HEK293 (cell line): ENCODE results near the gene KDM2B.
A peak's percentile ranks its signal among the peaks of the same experiment; 100 is the strongest.

Source experiments
- CTCF ChIA-PET: fragments of 350-600 bp; formaldehyde crosslinking; extraction: SDS; loops from one replicate; lab custom pipeline; 2021; ENCODE audit warnings: antibody characterized with exemption; lab: Yijun Ruan, JAX
- POLR2A ChIA-PET: fragments of 300-600 bp; formaldehyde crosslinking; extraction: SDS; loops from one replicate; lab custom pipeline; 2020; ENCODE audit warnings: antibody characterized with exemption, inconsistent platforms; lab: Yijun Ruan, JAX
- H3K27ac ChIP-seq: fragments of 200-500 bp; sonication (Bioruptor generic); 2 replicates; pipeline ENCODE4 v1.5.1; 2014; ENCODE audit warnings: low read depth, low read length, control low read depth, inconsistent platforms; ENCODE audit errors: extremely low read depth
- H3K36me3 ChIP-seq, 2 experiments: fragments of 200-500 bp in 1 of 2; sonication (Bioruptor generic) in 1 of 2; 1 replicate in 1 of 2; 2 replicates in 1 of 2; pipeline ENCODE4 v1.5.1; 2014 to 2017; ENCODE audit warnings: inconsistent platforms in 2 of 2, low read length in 2 of 2; ENCODE audit not compliant: control insufficient read depth in 2 of 2, insufficient read depth in 1 of 2
- H3K4me1 ChIP-seq: fragments of 200-500 bp; sonication (Bioruptor generic); 2 replicates; pipeline ENCODE4 v1.5.1; 2014; ENCODE audit warnings: mild to moderate bottlenecking, low read length, inconsistent platforms; ENCODE audit not compliant: control insufficient read depth, insufficient read depth
- H3K4me3 ChIP-seq: 2 replicates; pipeline ENCODE4 v1.5.1; 2011; ENCODE audit warnings: low read depth, mild to moderate bottlenecking, control low read depth, low read length, moderate library complexity
- H3K9me3 ChIP-seq: fragments of 200-500 bp; sonication (Bioruptor generic); 2 replicates; pipeline ENCODE4 v1.5.1; 2014; ENCODE audit warnings: low read depth, low read length, inconsistent platforms; ENCODE audit not compliant: control insufficient read depth, insufficient read depth
- EGR2 ChIP-seq: fragments of 450-650 bp; formaldehyde crosslinking; IDR thresholded peaks from 2 replicates; pipeline ENCODE4 v1.5.1; 2016; ENCODE audit warnings: low read depth, missing biosample characterization, missing genetic modification characterization
- ELK4 ChIP-seq: IDR thresholded peaks from 2 replicates; pipeline ENCODE4 v1.6.1; 2011; ENCODE audit warnings: mild to moderate bottlenecking, low read depth, low read length, borderline replicate concordance
- OSR2 ChIP-seq: fragments of 450-650 bp; formaldehyde crosslinking; IDR thresholded peaks from 2 replicates; pipeline ENCODE4 v1.5.1; 2016; ENCODE audit warnings: missing biosample characterization, missing genetic modification characterization
- PBX3 ChIP-seq: sonication (generic); formaldehyde crosslinking; IDR thresholded peaks from 2 replicates; pipeline ENCODE4 v1.8.1; 2022; ENCODE audit warnings: mild to moderate bottlenecking, moderate library complexity, missing genetic modification reagents
- REPIN1 ChIP-seq: fragments of 450-650 bp; formaldehyde crosslinking; IDR thresholded peaks from 2 replicates; pipeline ENCODE4 v1.5.1; 2017; ENCODE audit warnings: missing biosample characterization, missing genetic modification characterization, low read depth
- TSHZ1 ChIP-seq: fragments of 450-650 bp; formaldehyde crosslinking; IDR thresholded peaks from 2 replicates; pipeline ENCODE4 v1.5.1; 2016; ENCODE audit warnings: missing biosample characterization, missing genetic modification characterization, borderline replicate concordance
- ZBTB7A ChIP-seq: fragments of 450-650 bp; formaldehyde crosslinking; IDR thresholded peaks from 2 replicates; pipeline ENCODE4 v1.5.1; 2016; ENCODE audit warnings: low read depth, missing biosample characterization, missing genetic modification characterization
- ZNF10 ChIP-seq: fragments of 450-650 bp; formaldehyde crosslinking; IDR thresholded peaks from 2 replicates; pipeline ENCODE4 v1.5.1; 2017; ENCODE audit warnings: missing biosample characterization, missing genetic modification characterization
- ZNF121 ChIP-seq: fragments of 450-650 bp; formaldehyde crosslinking; IDR thresholded peaks from 2 replicates; pipeline ENCODE4 v1.5.1; 2016; ENCODE audit warnings: missing biosample characterization, missing genetic modification characterization
- ZNF16 ChIP-seq: fragments of 450-650 bp; formaldehyde crosslinking; IDR thresholded peaks from 2 replicates; pipeline ENCODE4 v1.5.1; 2016; ENCODE audit warnings: low read depth, missing biosample characterization, missing genetic modification characterization
- ZNF169 ChIP-seq: fragments of 450-650 bp; formaldehyde crosslinking; IDR thresholded peaks from 2 replicates; pipeline ENCODE4 v1.5.1; 2016; ENCODE audit warnings: missing biosample characterization, missing genetic modification characterization
- ZNF19 ChIP-seq: fragments of 450-650 bp; formaldehyde crosslinking; IDR thresholded peaks from 2 replicates; pipeline ENCODE4; 2016; ENCODE audit warnings: missing biosample characterization, missing genetic modification characterization, low read depth
- ZNF2 ChIP-seq: fragments of 450-650 bp; formaldehyde crosslinking; IDR thresholded peaks from 2 replicates; pipeline ENCODE4 v1.5.1; 2016; ENCODE audit warnings: missing biosample characterization, missing genetic modification characterization
- ZNF404 ChIP-seq: fragments of 450-650 bp; formaldehyde crosslinking; IDR thresholded peaks from 2 replicates; pipeline ENCODE4 v1.5.1; 2017; ENCODE audit warnings: missing biosample characterization, missing genetic modification characterization
- ZNF426 ChIP-seq: fragments of 450-650 bp; formaldehyde crosslinking; IDR thresholded peaks from 2 replicates; pipeline ENCODE4 v1.5.1; 2017; ENCODE audit warnings: missing biosample characterization, missing genetic modification characterization, mild to moderate bottlenecking, inconsistent platforms, moderate library complexity
- ZNF501 ChIP-seq: fragments of 450-650 bp; formaldehyde crosslinking; IDR thresholded peaks from 2 replicates; pipeline ENCODE4 v1.5.1; 2016; ENCODE audit warnings: missing biosample characterization, missing genetic modification characterization
- ZNF580 ChIP-seq: fragments of 450-650 bp; formaldehyde crosslinking; IDR thresholded peaks from 2 replicates; pipeline ENCODE4 v1.5.1; 2016; ENCODE audit warnings: missing biosample characterization, missing genetic modification characterization
- ZNF610 ChIP-seq: fragments of 450-650 bp; formaldehyde crosslinking; IDR thresholded peaks from 2 replicates; pipeline ENCODE4 v1.5.1; 2016; ENCODE audit warnings: missing biosample characterization, missing genetic modification characterization, borderline replicate concordance
- ZNF660 ChIP-seq: fragments of 450-650 bp; IDR thresholded peaks from 2 replicates; pipeline ENCODE4 v1.5.1; 2018; ENCODE audit warnings: missing biosample characterization, mild to moderate bottlenecking, missing genetic modification characterization
- ZNF785 ChIP-seq: fragments of 450-650 bp; formaldehyde crosslinking; IDR thresholded peaks from 2 replicates; pipeline ENCODE4 v1.5.1; 2016; ENCODE audit warnings: missing biosample characterization, missing genetic modification characterization
- ZNF843 ChIP-seq: fragments of 450-650 bp; formaldehyde crosslinking; IDR thresholded peaks from 2 replicates; pipeline ENCODE4 v1.5.1; 2016; ENCODE audit warnings: missing biosample characterization, missing genetic modification characterization
- TF ChIP-seq, protein P1 (sequence below): fragments of 450-650 bp; formaldehyde crosslinking; optimal IDR thresholded peaks from 2 replicates; pipeline ENCODE3; 2016; ENCODE audit warnings: missing biosample characterization, mild to moderate bottlenecking, missing genetic modification characterization

KDM2B gene

GRCh38 chr12:121574025-121574424 lies 6.8 kb downstream of the KDM2B start:
- peaks cover 11 to 49% of the 10 kb centered on the region in 2 experiments; a peak in 2 of 3 replicates for H3K36me3 ChIP-seq
- CTCF ChIA-PET, result interaction anchor here (0.6 to 1.5 kb wide), 4 partner anchors 8 to 221 kb away, joined by 3 to 5 read pairs (median 3); no protein-coding TSS in a partner anchor
- POLR2A ChIA-PET, result no interaction called here

GRCh38 chr12:121571920-121572319 lies 8.9 kb downstream of the KDM2B start:
- Histone ChIP-seq H3K4me1 (no peaks in the 10 kb centered on the region; the same call in 1 of the 2 replicates), H3K9me3 (no peaks in the 10 kb centered on the region), H3K27ac (no peak overlapping the region)
- CTCF ChIA-PET, result interaction anchor here (2.2 kb wide), 1 partner anchor 19 kb away, joined by 8 read pairs; no protein-coding TSS in a partner anchor
- TF ChIP-seq ZNF785 (no peak), ZNF610 (tag by site-specific recombination) (no peak), ZNF10 (tag by site-specific recombination) (no peak), ELK4 (no peak), REPIN1 (tag by site-specific recombination) (no peak), ZNF660 (tag by site-specific recombination) (no peak), ZNF426 (no peak), PBX3 (CRISPR knock-in tag) (no peak), ZNF19 (tag by site-specific recombination) (no peak), ZNF16 (no peak), ZNF501 (tag by site-specific recombination) (no peak), ZNF2 (tag by site-specific recombination) (no peak), ZNF580 (tag by site-specific recombination) (no peak), ZNF169 (tag by site-specific recombination) (no peak), EGR2 (tag by site-specific recombination) (no peak), ZNF121 (tag by site-specific recombination) (no peak), ZNF404 (no peak), ZBTB7A (tag by site-specific recombination) (no peak), OSR2 (tag by site-specific recombination) (no peak), TSHZ1 (tag by site-specific recombination) (no peak)
- TF ChIP-seq, all 188 proteins: peak for 0
- POLR2A ChIA-PET, result interaction anchor here (0.7 kb wide), 1 partner anchor 98 kb away, joined by 6 read pairs; the partner anchor contains the start of gene MORN3
- peaks cover 11 to 49% of the 10 kb centered on the region in 2 experiments; a peak in 2 of 3 replicates for H3K36me3 ChIP-seq
- H3K4me3 ChIP-seq, result no peak overlapping the region

More at GRCh38 chr12:121574025-121574424, 6.8 kb downstream of the KDM2B start:
- Histone ChIP-seq H3K4me1 (peaks cover 2% of the 10 kb centered on the region; the same call in 1 of the 2 replicates), H3K4me3 (no peak overlapping the region), H3K9me3 (no peaks in the 10 kb centered on the region), H3K27ac (no peak overlapping the region)
- no peak for TF ChIP-seq ZNF843 (tag by site-specific recombination)
- TF ChIP-seq, protein P1, sequence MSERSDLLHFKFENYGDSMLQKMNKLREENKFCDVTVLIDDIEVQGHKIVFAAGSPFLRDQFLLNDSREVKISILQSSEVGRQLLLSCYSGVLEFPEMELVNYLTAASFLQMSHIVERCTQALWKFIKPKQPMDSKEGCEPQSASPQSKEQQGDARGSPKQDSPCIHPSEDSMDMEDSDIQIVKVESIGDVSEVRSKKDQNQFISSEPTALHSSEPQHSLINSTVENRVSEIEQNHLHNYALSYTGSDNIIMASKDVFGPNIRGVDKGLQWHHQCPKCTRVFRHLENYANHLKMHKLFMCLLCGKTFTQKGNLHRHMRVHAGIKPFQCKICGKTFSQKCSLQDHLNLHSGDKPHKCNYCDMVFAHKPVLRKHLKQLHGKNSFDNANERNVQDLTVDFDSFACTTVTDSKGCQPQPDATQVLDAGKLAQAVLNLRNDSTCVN (tag by site-specific recombination), result peak; percentile 10
